Loucy (cell line): ENCODE data around the gene GNPNAT1.

Experiments used
- CTCF ChIP-seq: fragments of 200-600 bp; sonication (generic); conservative IDR thresholded peaks from 2 replicates; pipeline ENCODE4 v1.5.1; 2014; ENCODE audit warnings: mild to moderate bottlenecking, antibody characterized with exemption, low read length
- EZH2phosphoT487 ChIP-seq: fragments of 200-600 bp; IDR thresholded peaks from 2 replicates; pipeline ENCODE4 v1.6.1; 2018; ENCODE audit warnings: antibody characterized with exemption, mild to moderate bottlenecking, moderate library complexity, borderline replicate concordance

- TF ChIP-seq CTCF: no peak
- no peak for TF ChIP-seq EZH2phosphoT487
Measured at GRCh38 chr14:52840877-52841276, 49.5 kb upstream of the GNPNAT1 start.
